Ramos (cell line): ENCODE measurements around the gene VSIG8.
"Not testable (repeated sequence)": the region's sequence is repeated elsewhere in the genome, so short reads cannot be mapped to it uniquely, and the experiment has no call there.

ENCODE experiments used
- in situ Hi-C: fragments of 300-500 bp; cut with MboI; formaldehyde crosslinking; loops from one replicate; pipeline ENCODE4 v1.14.3; 2022; ENCODE audit warnings: low sequenced_read_pairs; ENCODE audit not compliant: unreplicated experiment

The VSIG8 gene

GRCh38 chr1:159862557-159862956 lies at the start of gene VSIG8:
Gene VSIG8 (minus strand): TSS chr1:159862657. CDS start chr1:159862521, 136 bp downstream.
- in situ Hi-C loops = no loop called here

- in situ Hi-C loops = no loop called here
Observed at GRCh38 chr1:159911326-159912070, 49.0 kb upstream of the VSIG8 start.

GRCh38 chr1:159908031-159908940 lies 45.8 kb upstream of the VSIG8 start:
- in situ Hi-C loops = no loop called here

GRCh38 chr1:159906960-159907359 lies 44.5 kb upstream of the VSIG8 start:
- in situ Hi-C loops = no loop called here

GRCh38 chr1:159904036-159904435 lies 41.6 kb upstream of the VSIG8 start:
- in situ Hi-C loops = not testable (repeated sequence)

GRCh38 chr1:159902541-159902940 lies 40.1 kb upstream of the VSIG8 start:
- in situ Hi-C loops = no loop called here

GRCh38 chr1:159900755-159901360 lies 38.4 kb upstream of the VSIG8 start:
- in situ Hi-C loops = no loop called here

GRCh38 chr1:159900086-159900680 lies 37.7 kb upstream of the VSIG8 start, which contains the start of gene CFAP45:
Gene CFAP45 (minus strand): TSS chr1:159900165. CDS start chr1:159900098, 67 bp downstream.
- in situ Hi-C loops = no loop called here

GRCh38 chr1:159899634-159900033 lies 37.2 kb upstream of the VSIG8 start:
- in situ Hi-C loops = not testable (repeated sequence)

- in situ Hi-C loops = no loop called here
Observed at GRCh38 chr1:159898527-159898926, 36.1 kb upstream of the VSIG8 start.

- in situ Hi-C loops = no loop called here
Observed at GRCh38 chr1:159897962-159898361, 35.5 kb upstream of the VSIG8 start.

GRCh38 chr1:159896546-159896930 lies 34.1 kb upstream of the VSIG8 start:
- in situ Hi-C loops = no loop called here

- in situ Hi-C loops = no loop called here
Observed at GRCh38 chr1:159895836-159896545, 33.5 kb upstream of the VSIG8 start.

GRCh38 chr1:159895286-159895685 lies 32.8 kb upstream of the VSIG8 start:
- in situ Hi-C loops = no loop called here

- in situ Hi-C loops = loop anchor here (5.0 kb wide), 1 partner anchor 96 kb away; no protein-coding TSS in a partner anchor
Observed at GRCh38 chr1:159892944-159893343, 30.5 kb upstream of the VSIG8 start.

GRCh38 chr1:159891275-159892157 lies 29.1 kb upstream of the VSIG8 start:
- in situ Hi-C loops = loop anchor here (5.0 kb wide), 1 partner anchor 94 kb away; no protein-coding TSS in a partner anchor

GRCh38 chr1:159890390-159890789 lies 27.9 kb upstream of the VSIG8 start:
- in situ Hi-C loops = loop anchor here (5.0 kb wide), 1 partner anchor 93 kb away; no protein-coding TSS in a partner anchor

- in situ Hi-C loops = loop anchor here (5.0 kb wide), 1 partner anchor 93 kb away; no protein-coding TSS in a partner anchor
Observed at GRCh38 chr1:159889821-159890252, 27.4 kb upstream of the VSIG8 start.
